IPS-20b (cell line): ENCODE data around the gene MACC1.

ENCODE experiments used
- H3K27ac ChIP-seq: one replicate; pipeline ENCODE4 v1.5.1; 2013; ENCODE audit warnings: low read length
- H3K27me3 ChIP-seq: 2 replicates; pipeline ENCODE4 v1.6.1; 2013; ENCODE audit warnings: mild to moderate bottlenecking, low read length, inconsistent platforms; ENCODE audit not compliant: insufficient read depth
- H3K36me3 ChIP-seq: 2 replicates; pipeline ENCODE4 v1.6.1; 2013; ENCODE audit warnings: low read depth, mild to moderate bottlenecking, inconsistent platforms, low read length, moderate library complexity; ENCODE audit not compliant: insufficient read depth
- H3K4me1 ChIP-seq: 2 replicates; pipeline ENCODE4 v1.6.1; 2013; ENCODE audit warnings: mild to moderate bottlenecking, control low read depth, inconsistent platforms, low read length, moderate library complexity; ENCODE audit not compliant: insufficient read depth
- H3K4me3 ChIP-seq: 2 replicates; pipeline ENCODE4 v1.5.1; 2013; ENCODE audit warnings: mild to moderate bottlenecking, low read length, inconsistent platforms
- H3K9ac ChIP-seq: 2 replicates; pipeline ENCODE4 v1.6.1; 2013; ENCODE audit warnings: low read depth, mild to moderate bottlenecking, inconsistent platforms, low read length, moderate library complexity
- H3K9me3 ChIP-seq: 2 replicates; pipeline ENCODE4 v1.6.1; 2013; ENCODE audit warnings: mild to moderate bottlenecking, low read depth, low read length, inconsistent platforms; ENCODE audit not compliant: insufficient read depth

MACC1 gene

GRCh38 chr7:20217193-20217948 lies at the start of gene MACC1:
Gene MACC1 (minus strand): TSS chr7:20217384. CDS start chr7:20161862, 55,522 bp downstream.
- peak within 1 kb of the TSS; percentile 75 for H3K4me3 ChIP-seq
- H3K9ac ChIP-seq: peak within 1 kb of the TSS; percentile 63; the same call in 1 of the 2 replicates
- no peaks in the 10 kb centered on the region for H3K36me3 ChIP-seq
- no peak within 1 kb of the TSS for H3K27ac ChIP-seq
- no peaks in the 10 kb centered on the region for H3K9me3 ChIP-seq
- no peaks in the 10 kb centered on the region for H3K27me3 ChIP-seq
- peaks cover 31% of the 10 kb centered on the region for H3K4me1 ChIP-seq

- Histone ChIP-seq H3K9me3 (no peaks in the 10 kb centered on the region), H3K4me3 (no peak overlapping the region), H3K27ac (peak overlapping the region; percentile 37), H3K27me3 (no peaks in the 10 kb centered on the region), H3K9ac (no peak overlapping the region), H3K36me3 (no peaks in the 10 kb centered on the region), H3K4me1 (peaks cover 11% of the 10 kb centered on the region; the same call in 1 of the 2 replicates)
Observed at GRCh38 chr7:20264623-20265022, 47.4 kb upstream of the MACC1 start.

GRCh38 chr7:20260223-20260622 lies 43.0 kb upstream of the MACC1 start:
- H3K9me3 ChIP-seq: no peaks in the 10 kb centered on the region
- no peaks in the 10 kb centered on the region for H3K36me3 ChIP-seq
- H3K27me3 ChIP-seq: no peaks in the 10 kb centered on the region
- peaks cover 11% of the 10 kb centered on the region; the same call in 1 of the 2 replicates for H3K4me1 ChIP-seq
- no peak overlapping the region for H3K27ac ChIP-seq
- H3K4me3 ChIP-seq: no peak overlapping the region
- H3K9ac ChIP-seq: no peak overlapping the region

GRCh38 chr7:20257212-20257611 lies 40.0 kb upstream of the MACC1 start:
- no peak overlapping the region for H3K4me3 ChIP-seq
- no peak overlapping the region for H3K9ac ChIP-seq
- no peak overlapping the region for H3K27ac ChIP-seq
- H3K4me1 ChIP-seq: no peaks in the 10 kb centered on the region
- H3K9me3 ChIP-seq: no peaks in the 10 kb centered on the region
- no peaks in the 10 kb centered on the region for H3K36me3 ChIP-seq
- H3K27me3 ChIP-seq: no peaks in the 10 kb centered on the region

GRCh38 chr7:20249920-20250319 lies 32.7 kb upstream of the MACC1 start:
- Histone ChIP-seq H3K9me3 (no peaks in the 10 kb centered on the region), H3K36me3 (no peaks in the 10 kb centered on the region), H3K4me1 (0 out of 2 replicates have a peak, but pooled peaks cover 3% of the 10 kb centered on the region), H3K4me3 (no peak overlapping the region), H3K9ac (no peak overlapping the region), H3K27me3 (no peaks in the 10 kb centered on the region), H3K27ac (no peak overlapping the region)

GRCh38 chr7:20249376-20249775 lies 32.2 kb upstream of the MACC1 start:
- no peak overlapping the region for H3K9ac ChIP-seq
- H3K9me3 ChIP-seq: no peaks in the 10 kb centered on the region
- no peaks in the 10 kb centered on the region for H3K27me3 ChIP-seq
- no peak overlapping the region for H3K27ac ChIP-seq
- H3K36me3 ChIP-seq: no peaks in the 10 kb centered on the region
- no peak overlapping the region for H3K4me3 ChIP-seq
- H3K4me1 ChIP-seq: 0 out of 2 replicates have a peak, but pooled peaks cover 3% of the 10 kb centered on the region

GRCh38 chr7:20246236-20246635 lies 29.1 kb upstream of the MACC1 start:
- Histone ChIP-seq H3K4me3 (no peak overlapping the region), H3K27ac (no peak overlapping the region), H3K4me1 (0 out of 2 replicates have a peak, but pooled peaks cover 3% of the 10 kb centered on the region), H3K36me3 (no peaks in the 10 kb centered on the region), H3K27me3 (no peaks in the 10 kb centered on the region), H3K9ac (no peak overlapping the region), H3K9me3 (no peaks in the 10 kb centered on the region)

GRCh38 chr7:20244334-20245120 lies 27.3 kb upstream of the MACC1 start:
- 0 out of 2 replicates have a peak, but pooled peaks cover 3% of the 10 kb centered on the region for H3K4me1 ChIP-seq
- no peaks in the 10 kb centered on the region for H3K9me3 ChIP-seq
- no peaks in the 10 kb centered on the region for H3K36me3 ChIP-seq

GRCh38 chr7:20241911-20242261 lies 24.7 kb upstream of the MACC1 start:
- Histone ChIP-seq H3K4me3 (no peak overlapping the region), H3K27ac (no peak overlapping the region), H3K36me3 (no peaks in the 10 kb centered on the region), H3K9me3 (no peaks in the 10 kb centered on the region), H3K4me1 (0 out of 2 replicates have a peak, but pooled peaks cover 3% of the 10 kb centered on the region), H3K27me3 (no peaks in the 10 kb centered on the region), H3K9ac (no peak overlapping the region)

More at GRCh38 chr7:20244334-20245120, 27.3 kb upstream of the MACC1 start:
- no peaks in the 10 kb centered on the region for H3K27me3 ChIP-seq
- no peak overlapping the region for H3K9ac ChIP-seq
- no peak overlapping the region for H3K4me3 ChIP-seq
- H3K27ac ChIP-seq: no peak overlapping the region

- no peaks in the 10 kb centered on the region for H3K9me3 ChIP-seq
- no peak overlapping the region for H3K4me3 ChIP-seq
- no peaks in the 10 kb centered on the region for H3K4me1 ChIP-seq
- no peak overlapping the region for H3K27ac ChIP-seq
- H3K9ac ChIP-seq: no peak overlapping the region
- no peaks in the 10 kb centered on the region for H3K27me3 ChIP-seq
- no peaks in the 10 kb centered on the region for H3K36me3 ChIP-seq
Observed at GRCh38 chr7:20241194-20241910, 24.2 kb upstream of the MACC1 start.

GRCh38 chr7:20240080-20240926 lies 23.1 kb upstream of the MACC1 start:
- Histone ChIP-seq H3K4me3 (no peak overlapping the region), H3K36me3 (no peaks in the 10 kb centered on the region), H3K9ac (no peak overlapping the region), H3K27ac (no peak overlapping the region), H3K4me1 (no peaks in the 10 kb centered on the region), H3K27me3 (no peaks in the 10 kb centered on the region), H3K9me3 (no peaks in the 10 kb centered on the region)
